ENCODE results near the gene PINK1. TPM values are rescaled to one million over a fixed set of nuclear protein-coding genes. Genes with fewer than 3 reads are reported as not detected.

Gene PINK1
- polyA plus RNA-seq, 1 of the 3 experiments (the other 2 are of a cell fraction): 24.4 TPM

GRCh38 chr1:20594746-20595145 lies 38.5 kb upstream of the PINK1 start:
- CTCF ChIA-PET: interaction anchor here (0.7 to 1.4 kb wide), 2 partner anchors 39 to 42 kb away, joined by 3 to 8 read pairs; partner anchors contain the start of genes FAM43B and PINK1
- WGBS (ENCODE audit: low lambda C conversion rate): 88% methylated on average over 10 of the region's 14 CpGs
- H3K9ac ChIP-seq: no peak overlapping the region

DNA sequence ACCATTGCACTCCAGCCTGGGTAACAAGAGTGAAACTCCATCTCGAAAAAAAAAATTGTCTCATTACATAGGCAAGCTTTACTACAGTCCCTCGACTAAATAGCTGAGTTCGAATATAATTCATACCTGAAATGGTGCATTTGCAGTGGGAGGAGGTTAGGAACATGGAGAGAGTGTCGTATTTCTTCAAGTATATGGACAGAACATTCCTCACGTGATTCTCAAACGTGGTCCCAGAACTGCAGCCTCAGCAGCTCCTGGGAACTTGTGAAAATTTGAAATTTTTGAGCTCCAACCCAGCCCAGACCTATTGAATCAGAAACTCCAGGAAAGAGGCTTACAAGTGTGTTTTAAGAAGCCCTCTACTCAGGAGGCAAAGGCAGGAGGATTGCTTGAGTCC lies 37.2 kb upstream of the PINK1 start:
- Histone ChIP-seq H3K4me2 (no peak overlapping the region), H4K20me1 (ENCODE audit: insufficient read depth) (no peaks in the 10 kb centered on the region), H3K9ac (no peak overlapping the region), H3K27ac (ENCODE audit: low read depth in 2 of 2, low read length in 1 of 2) (no peak overlapping the region), H3K4me1 (ENCODE audit: control insufficient read depth in 1 of 2, insufficient read depth in 2 of 2, low read depth in 1 of 2, low read length in 1 of 2) (no peaks in the 10 kb centered on the region), H3F3A (replicated peaks; ENCODE audit: insufficient read depth) (peaks cover 3% of the 10 kb centered on the region), H3K9me2 (no peaks in the 10 kb centered on the region), H3K36me3 (replicated peaks in 1 of 2; ENCODE audit: control insufficient read depth in 1 of 2, insufficient read depth in 2 of 2, low read length in 1 of 2) (no peaks in the 10 kb centered on the region), H3K27me3 (ENCODE audit: insufficient read depth) (no peaks in the 10 kb centered on the region), H3K79me2 (ENCODE audit: insufficient read depth) (no peaks in the 10 kb centered on the region), H3K9me3 (no peaks in the 10 kb centered on the region), H2AFZ (ENCODE audit: low read depth) (no peak overlapping the region), H3K4me3 (ENCODE audit: low read depth in 2 of 2, low read length in 1 of 2) (no peak overlapping the region)
- no peak for DNase-seq
- ChIA-PET POLR2A (no interaction called here), CTCF (interaction anchor here (0.6 kb wide), 1 partner anchor 20 kb away, joined by 3 read pairs; no protein-coding TSS in a partner anchor)
- WGBS (ENCODE audit: low lambda C conversion rate): 53% methylated on average over 6 of the region's 6 CpGs
- TF ChIP-seq REST (IDR thresholded peaks at IDR 0.05; ENCODE audit: low read depth, low read length): no peak
- TF ChIP-seq RFX5 (IDR thresholded peaks at IDR 0.05; ENCODE audit: low read length): no peak
- TF ChIP-seq SMC3 (IDR thresholded peaks at IDR 0.05; ENCODE audit: low read depth, low read length): no peak
- TF ChIP-seq USF1 (IDR thresholded peaks at IDR 0.05; ENCODE audit: borderline replicate concordance, low read depth): no peak
- no peak for TF ChIP-seq FOXJ3 (CRISPR knock-in tag; IDR thresholded peaks at IDR 0.05)
- TF ChIP-seq EZH2phosphoT487 (IDR thresholded peaks at IDR 0.05; ENCODE audit: borderline replicate concordance, low read depth): no peak
- no peak for TF ChIP-seq JUND (IDR thresholded peaks at IDR 0.05)
- no peak for TF ChIP-seq NRF1 (IDR thresholded peaks at IDR 0.05; ENCODE audit: low read depth, low read length)
- TF ChIP-seq, protein P1, sequence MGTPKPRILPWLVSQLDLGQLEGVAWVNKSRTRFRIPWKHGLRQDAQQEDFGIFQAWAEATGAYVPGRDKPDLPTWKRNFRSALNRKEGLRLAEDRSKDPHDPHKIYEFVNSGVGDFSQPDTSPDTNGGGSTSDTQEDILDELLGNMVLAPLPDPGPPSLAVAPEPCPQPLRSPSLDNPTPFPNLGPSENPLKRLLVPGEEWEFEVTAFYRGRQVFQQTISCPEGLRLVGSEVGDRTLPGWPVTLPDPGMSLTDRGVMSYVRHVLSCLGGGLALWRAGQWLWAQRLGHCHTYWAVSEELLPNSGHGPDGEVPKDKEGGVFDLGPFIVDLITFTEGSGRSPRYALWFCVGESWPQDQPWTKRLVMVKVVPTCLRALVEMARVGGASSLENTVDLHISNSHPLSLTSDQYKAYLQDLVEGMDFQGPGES (IDR thresholded peaks at IDR 0.05; ENCODE audit: low read depth, low read length): no peak
- no peak for TF ChIP-seq NFIC (IDR thresholded peaks at IDR 0.05; ENCODE audit: borderline replicate concordance)
- no peak for TF ChIP-seq EP300 (IDR thresholded peaks at IDR 0.05; ENCODE audit: borderline replicate concordance in 1 of 2, low read depth in 1 of 2, low read length in 1 of 2)
- TF ChIP-seq ELF1 (IDR thresholded peaks at IDR 0.05): no peak

More at GRCh38 chr1:20594746-20595145, 38.5 kb upstream of the PINK1 start:
- H3F3A ChIP-seq (replicated peaks; ENCODE audit: insufficient read depth): peaks cover 3% of the 10 kb centered on the region
- POLR2A ChIA-PET: no interaction called here
- no peaks in the 10 kb centered on the region for H3K79me2 ChIP-seq (ENCODE audit: insufficient read depth)
- TF ChIP-seq PBX3 (IDR thresholded peaks at IDR 0.05) (no peak), MEF2A (IDR thresholded peaks at IDR 0.05; ENCODE audit: borderline replicate concordance, low read depth) (no peak), CHD2 (IDR thresholded peaks at IDR 0.05; ENCODE audit: low read length, partially characterized antibody) (no peak), MAX (IDR thresholded peaks at IDR 0.05; ENCODE audit: low read depth) (no peak), RAD21 (IDR thresholded peaks at IDR 0.05; ENCODE audit: low read length) (no peak), RCOR1 (IDR thresholded peaks at IDR 0.05; ENCODE audit: low read length) (no peak), USF1 (IDR thresholded peaks at IDR 0.05; ENCODE audit: borderline replicate concordance, low read depth) (no peak), JUND (IDR thresholded peaks at IDR 0.05) (no peak), YY1 (IDR thresholded peaks at IDR 0.05; ENCODE audit: low read depth) (no peak), FOSL2 (IDR thresholded peaks at IDR 0.05; ENCODE audit: borderline replicate concordance, low read depth) (no peak), NRF1 (IDR thresholded peaks at IDR 0.05; ENCODE audit: low read depth, low read length) (no peak)
- H3K36me3 ChIP-seq (replicated peaks in 1 of 2; ENCODE audit: control insufficient read depth in 1 of 2, insufficient read depth in 2 of 2, low read length in 1 of 2): no peaks in the 10 kb centered on the region
- no peak overlapping the region for H3K4me2 ChIP-seq
- no peak overlapping the region for H3K4me3 ChIP-seq (ENCODE audit: low read depth in 2 of 2, low read length in 1 of 2)
- H3K9me2 ChIP-seq: no peaks in the 10 kb centered on the region
- no peak for DNase-seq
- no peaks in the 10 kb centered on the region; a peak in 1 of 4 replicates for H3K4me1 ChIP-seq (ENCODE audit: control insufficient read depth in 1 of 2, insufficient read depth in 2 of 2, low read depth in 1 of 2, low read length in 1 of 2)
- H3K9me3 ChIP-seq: no peaks in the 10 kb centered on the region
- H3K27ac ChIP-seq (ENCODE audit: low read depth in 2 of 2, low read length in 1 of 2): no peak overlapping the region
- no peaks in the 10 kb centered on the region for H4K20me1 ChIP-seq (ENCODE audit: insufficient read depth)
- H2AFZ ChIP-seq (ENCODE audit: low read depth): no peak overlapping the region
- no peaks in the 10 kb centered on the region for H3K27me3 ChIP-seq (ENCODE audit: insufficient read depth)
